ENCODE measurements around the gene NAXD. TPM values are rescaled to one million over a fixed set of nuclear protein-coding genes. Genes with fewer than 3 reads are reported as not detected.

NAXD gene
- total RNA-seq, 2 experiments from 2014 or later: 17.4 to 17.8 TPM

GRCh38 chr13:110663491-110663890 is 48.1 kb downstream of the NAXD start:
- peaks cover 4% of the 10 kb centered on the region for H3K9me3 Mint-ChIP-seq
- DNase-seq (no peak), ATAC-seq (ENCODE audit: poor library complexity) (no peak)
- H3K4me3 Mint-ChIP-seq: no peak overlapping the region
- Histone ChIP-seq H3K4me1 (ENCODE audit: insufficient read depth, low read length) (peaks cover 6% of the 10 kb centered on the region), H3K4me3 (ENCODE audit: low read length) (no peak overlapping the region), H3K27me3 (ENCODE audit: control insufficient read depth in 1 of 2, insufficient read depth in 2 of 2, low read length in 2 of 2) (no peaks in the 10 kb centered on the region), H3K27ac (ENCODE audit: low read depth in 1 of 2, low read length in 2 of 2) (no peak overlapping the region), H3K9me3 (ENCODE audit: control insufficient read depth in 1 of 2, insufficient read depth in 1 of 2, low read length in 2 of 2) (peaks cover 0 to 5% of the 10 kb centered on the region in 2 experiments), H3K36me3 (ENCODE audit: insufficient read depth, low read length) (peaks cover 70% of the 10 kb centered on the region)
- CTCF ChIA-PET: no interaction called here
- H3K36me3 Mint-ChIP-seq (ENCODE audit: low read depth): peaks cover 96% of the 10 kb centered on the region
- intact Hi-C loops (cut with DNase I, micrococcal nuclease): no loop called here
- no peaks in the 10 kb centered on the region for H3K27me3 Mint-ChIP-seq
- POLR2A ChIA-PET: interaction anchor here (2.1 kb wide), 1 partner anchor 9 kb away, joined by 5 read pairs; no protein-coding TSS in a partner anchor
- peaks cover 17% of the 10 kb centered on the region for H3K4me1 Mint-ChIP-seq (ENCODE audit: low read depth)
- no peak overlapping the region for H3K27ac Mint-ChIP-seq
- no peak for TF ChIP-seq CTCF (IDR thresholded peaks at IDR 0.05)

- ATAC-seq (ENCODE audit: poor library complexity) (no peak), DNase-seq (no peak)
- Histone ChIP-seq H3K4me1 (ENCODE audit: insufficient read depth, low read length) (peaks cover under 1% of the 10 kb centered on the region), H3K9me3 (ENCODE audit: control insufficient read depth in 1 of 2, insufficient read depth in 1 of 2, low read length in 2 of 2) (peaks cover 0 to 5% of the 10 kb centered on the region in 2 experiments), H3K36me3 (ENCODE audit: insufficient read depth, low read length) (peaks cover 70% of the 10 kb centered on the region), H3K4me3 (ENCODE audit: low read length) (no peak overlapping the region), H3K27ac (ENCODE audit: low read depth in 1 of 2, low read length in 2 of 2) (no peak overlapping the region), H3K27me3 (ENCODE audit: control insufficient read depth in 1 of 2, insufficient read depth in 2 of 2, low read length in 2 of 2) (no peaks in the 10 kb centered on the region)
- intact Hi-C loops (cut with DNase I, micrococcal nuclease): no loop called here
- ChIA-PET CTCF (no interaction called here), POLR2A (interaction anchor here (2.1 kb wide), 1 partner anchor 10 kb away, joined by 5 read pairs; no protein-coding TSS in a partner anchor)
- Mint-ChIP-seq H3K9me3 (peaks cover 4% of the 10 kb centered on the region), H3K36me3 (ENCODE audit: low read depth) (peaks cover 96% of the 10 kb centered on the region), H3K27ac (no peak overlapping the region), H3K4me1 (ENCODE audit: low read depth) (peaks cover 12% of the 10 kb centered on the region), H3K27me3 (no peaks in the 10 kb centered on the region), H3K4me3 (no peak overlapping the region)
- TF ChIP-seq CTCF (IDR thresholded peaks at IDR 0.05): no peak
Observed at GRCh38 chr13:110664041-110664440, 48.7 kb downstream of the NAXD start.

GRCh38 chr13:110664673-110665072 is 49.3 kb downstream of the NAXD start:
- H3K36me3 Mint-ChIP-seq (ENCODE audit: low read depth): peaks cover 94% of the 10 kb centered on the region
- Histone ChIP-seq H3K4me3 (ENCODE audit: low read length) (no peak overlapping the region), H3K36me3 (ENCODE audit: insufficient read depth, low read length) (peaks cover 72% of the 10 kb centered on the region), H3K4me1 (ENCODE audit: insufficient read depth, low read length) (no peaks in the 10 kb centered on the region), H3K27ac (ENCODE audit: low read depth in 1 of 2, low read length in 2 of 2) (no peak overlapping the region), H3K9me3 (ENCODE audit: control insufficient read depth in 1 of 2, insufficient read depth in 1 of 2, low read length in 2 of 2) (peaks cover 0 to 5% of the 10 kb centered on the region in 2 experiments), H3K27me3 (ENCODE audit: control insufficient read depth in 1 of 2, insufficient read depth in 2 of 2, low read length in 2 of 2) (no peaks in the 10 kb centered on the region)
- H3K4me1 Mint-ChIP-seq (ENCODE audit: low read depth): peaks cover 6% of the 10 kb centered on the region
- ATAC-seq (ENCODE audit: poor library complexity) (no peak), DNase-seq (no peak)
- no peaks in the 10 kb centered on the region for H3K27me3 Mint-ChIP-seq
- TF ChIP-seq CTCF (IDR thresholded peaks at IDR 0.05): no peak
- H3K4me3 Mint-ChIP-seq: no peak overlapping the region
- ChIA-PET CTCF (no interaction called here), POLR2A (no interaction called here)
- peaks cover 4% of the 10 kb centered on the region for H3K9me3 Mint-ChIP-seq
- intact Hi-C loops (cut with DNase I, micrococcal nuclease): no loop called here
- no peak overlapping the region for H3K27ac Mint-ChIP-seq
